ENCODE data around the gene ARL5C. TPM values are rescaled to one million over a fixed set of nuclear protein-coding genes. Genes with fewer than 3 reads are reported as not detected.
"Not testable (repeated sequence)": the region's sequence is repeated elsewhere in the genome, so short reads cannot be mapped to it uniquely, and the experiment has no call there.

The ARL5C gene
- total and polyA plus RNA-seq, 8 donors: 0.31 to 1.0 (median 0.73) TPM; not detected in 3

GRCh38 chr17:39171933-39172332, 6.0 kb upstream of the ARL5C start:
- intact Hi-C loops (cut with DNase I): no loop called here
- no peaks in the 10 kb centered on the region for H3K36me3 ChIP-seq
- DNase-seq: peak in 2 of 6 donors; percentile 52 to 62
- ATAC-seq: peak; percentile 57 to 83 (median 63)
- no peak overlapping the region for H3K4me3 ChIP-seq
- H3K9me3 ChIP-seq: no peaks in the 10 kb centered on the region
- peaks cover 0 to 14% (median 0%) of the 10 kb centered on the region in 3 donors for H3K4me1 ChIP-seq
- peak overlapping the region in 1 of 4 donors; percentile 4 for H3K27ac ChIP-seq
- no peaks in the 10 kb centered on the region for H3K27me3 ChIP-seq
- TF ChIP-seq CTCF (IDR thresholded peaks at IDR 0.05): no peak
- WGBS, 2 donors: 35 to 50% methylated on average over 5 of the region's 5 CpGs
- no peak for FAIRE-seq

- Histone ChIP-seq H3K4me1 (peaks cover 0 to 14% (median 7%) of the 10 kb centered on the region in 3 donors), H3K36me3 (no peaks in the 10 kb centered on the region), H3K9me3 (no peaks in the 10 kb centered on the region), H3K27me3 (no peaks in the 10 kb centered on the region), H3K4me3 (no peak overlapping the region), H3K27ac (no peak overlapping the region)
- no peak for FAIRE-seq
- intact Hi-C loops (cut with DNase I): no loop called here
- no peak for DNase-seq
- ATAC-seq: no peak
- 84 to 91% methylated on average over 6 of the region's 6 CpGs for WGBS, 2 donors
- no peak for TF ChIP-seq CTCF (IDR thresholded peaks at IDR 0.05)
Observed at GRCh38 chr17:39170558-39170957, 4.6 kb upstream of the ARL5C start.

GRCh38 chr17:39170109-39170508, 4.1 kb upstream of the ARL5C start:
- 82 to 86% methylated on average over 4 of the region's 4 CpGs for WGBS, 2 donors
- ATAC-seq: no peak

GRCh38 chr17:39169518-39169917, 3.6 kb upstream of the ARL5C start:
- peaks cover 0 to 17% (median 13%) of the 10 kb centered on the region in 3 donors for H3K4me1 ChIP-seq
- no peak for DNase-seq
- H3K27me3 ChIP-seq: no peaks in the 10 kb centered on the region
- intact Hi-C loops (cut with DNase I): no loop called here
- no peak for ATAC-seq
- FAIRE-seq: no peak
- H3K27ac ChIP-seq: no peak overlapping the region
- H3K9me3 ChIP-seq: no peaks in the 10 kb centered on the region
- TF ChIP-seq CTCF (IDR thresholded peaks at IDR 0.05): no peak
- WGBS, 2 donors: 87 to 92% methylated on average over 3 of the region's 3 CpGs
- no peak overlapping the region for H3K4me3 ChIP-seq
- H3K36me3 ChIP-seq: no peaks in the 10 kb centered on the region

More at GRCh38 chr17:39170109-39170508, 4.1 kb upstream of the ARL5C start:
- Histone ChIP-seq H3K27me3 (no peaks in the 10 kb centered on the region), H3K27ac (no peak overlapping the region), H3K4me1 (peaks cover 0 to 17% (median 11%) of the 10 kb centered on the region in 3 donors), H3K36me3 (no peaks in the 10 kb centered on the region), H3K9me3 (no peaks in the 10 kb centered on the region), H3K4me3 (no peak overlapping the region)
- no peak for TF ChIP-seq CTCF (IDR thresholded peaks at IDR 0.05)
- intact Hi-C loops (cut with DNase I): no loop called here
- FAIRE-seq: no peak
- no peak for DNase-seq

GRCh38 chr17:39169101-39169500, 3.1 kb upstream of the ARL5C start:
- DNase-seq (no peak), FAIRE-seq (no peak), ATAC-seq (no peak)
- Histone ChIP-seq H3K27me3 (no peaks in the 10 kb centered on the region), H3K27ac (no peak overlapping the region), H3K4me1 (peaks cover 0 to 19% (median 13%) of the 10 kb centered on the region in 3 donors), H3K4me3 (no peak overlapping the region), H3K9me3 (no peaks in the 10 kb centered on the region), H3K36me3 (no peaks in the 10 kb centered on the region)
- no peak for TF ChIP-seq CTCF (IDR thresholded peaks at IDR 0.05)
- intact Hi-C loops (cut with DNase I): no loop called here
- 92 to 93% methylated on average over 14 of the region's 14 CpGs for WGBS, 2 donors

GRCh38 chr17:39168503-39168902, 2.5 kb upstream of the ARL5C start:
- H3K9me3 ChIP-seq; DNase-seq; H3K27ac ChIP-seq; ATAC-seq; H3K27me3 ChIP-seq; intact Hi-C loops (cut with DNase I); H3K36me3 ChIP-seq; FAIRE-seq; H3K4me3 ChIP-seq: not testable (repeated sequence)
- 96 to 97% methylated on average over 10 of the region's 10 CpGs for WGBS, 2 donors
- H3K4me1 ChIP-seq: peaks cover 0 to 21% (median 13%) of the 10 kb centered on the region in 3 donors
